Activated CD4-positive, alpha-beta memory T cell treated with anti-CD3 and anti-CD28 coated beads for 36 hours (primary cell): ENCODE data around the gene IL27RA. TPM values are rescaled to one million over a fixed set of nuclear protein-coding genes. Genes with fewer than 3 reads are reported as not detected.

ENCODE experiments used
- CTCF ChIA-PET: fragments of 350-600 bp; sonication (Branson Sonifier 250); formaldehyde crosslinking; loops from one replicate; lab custom pipeline; 2021; ENCODE audit warnings: antibody characterized with exemption, inconsistent platforms; lab: Charles Lee
- POLR2A ChIA-PET: fragments of 350-600 bp; sonication (Branson Sonifier 250); formaldehyde crosslinking; loops from one replicate; lab custom pipeline; 2021; ENCODE audit warnings: antibody characterized with exemption; lab: Charles Lee
- DNase-seq: peaks from one replicate; pipeline ENCODE4 v3.0.0-alpha.2; 2020
- H3K27ac Mint-ChIP-seq: one replicate; pipeline ENCODE4 v1.8.0; 2021; ENCODE audit warnings: mixed read lengths
- H3K27me3 Mint-ChIP-seq: one replicate; pipeline ENCODE4 v1.8.0; 2021; ENCODE audit warnings: mixed read lengths
- H3K36me3 Mint-ChIP-seq: one replicate; pipeline ENCODE4 v1.8.0; 2021; ENCODE audit warnings: mixed read lengths
- H3K4me1 Mint-ChIP-seq: one replicate; pipeline ENCODE4 v1.8.0; 2021; ENCODE audit warnings: low read depth, mixed read lengths
- H3K4me3 Mint-ChIP-seq: one replicate; pipeline ENCODE4 v1.8.0; 2021; ENCODE audit warnings: mild to moderate bottlenecking, mixed read lengths
- H3K9me3 Mint-ChIP-seq: one replicate; pipeline ENCODE4 v1.8.0; 2021; ENCODE audit warnings: mixed read lengths
- intact Hi-C: fragments of 100-400 bp; cut with micrococcal nuclease; formaldehyde crosslinking; loops from one replicate; pipeline ENCODE4 v1.15.1; 2023
- total RNA-seq, 2 experiments: library from RNA; stranded (reverse); gene quantifications; one replicate each; pipeline ENCODE4 v1.2.3, GENCODE V29; 2021

Gene IL27RA
- total RNA-seq, 2 experiments from 2014 or later = 61.9 to 62.0 TPM

- intact Hi-C loops = no loop called here
- CTCF ChIA-PET = interaction anchor here (1.2 to 5.6 kb wide), 6 partner anchors 10 to 181 kb away, joined by 3 to 99 read pairs (median 8); partner anchors contain the start of genes IL27RA and MISP3
- H3K4me3 Mint-ChIP-seq = no peak overlapping the region
- no peak overlapping the region for H3K27ac Mint-ChIP-seq
- H3K4me1 Mint-ChIP-seq = peaks cover 15% of the 10 kb centered on the region
- H3K9me3 Mint-ChIP-seq = no peaks in the 10 kb centered on the region
- H3K27me3 Mint-ChIP-seq = peaks cover 15% of the 10 kb centered on the region
- POLR2A ChIA-PET = interaction anchor here (1.0 kb wide), 1 partner anchor 55 kb away, joined by 3 read pairs; the partner anchor contains the start of gene RFX1
- DNase-seq = no peak
- no peaks in the 10 kb centered on the region for H3K36me3 Mint-ChIP-seq
Observed at GRCh38 chr19:14061081-14061749, 29.7 kb downstream of the IL27RA start.

- Mint-ChIP-seq H3K9me3 (no peaks in the 10 kb centered on the region), H3K4me3 (no peak within 1 kb of the TSS), H3K36me3 (no peaks in the 10 kb centered on the region), H3K27me3 (peaks cover 15% of the 10 kb centered on the region), H3K27ac (no peak within 1 kb of the TSS), H3K4me1 (peaks cover 15% of the 10 kb centered on the region)
- DNase-seq = no peak
- intact Hi-C loops = no loop called here
- CTCF ChIA-PET = interaction anchor here (3.9 kb wide), 1 partner anchor 9 kb away, joined by 83 read pairs; the partner anchor contains the start of gene MISP3
- POLR2A ChIA-PET = no interaction called here
Observed at GRCh38 chr19:14061751-14062557, 30.4 kb downstream of the IL27RA start, which contains the start of gene PALM3. TSS of gene PALM3 (minus strand) at chr19:14062076. CDS start at chr19:14061980, 96 bp downstream.

- no peak overlapping the region for H3K4me3 Mint-ChIP-seq
- peaks cover 15% of the 10 kb centered on the region for H3K27me3 Mint-ChIP-seq
- H3K4me1 Mint-ChIP-seq = peaks cover 15% of the 10 kb centered on the region
- H3K9me3 Mint-ChIP-seq = no peaks in the 10 kb centered on the region
- intact Hi-C loops = no loop called here
- no peaks in the 10 kb centered on the region for H3K36me3 Mint-ChIP-seq
- no peak for DNase-seq
- H3K27ac Mint-ChIP-seq = no peak overlapping the region
- CTCF ChIA-PET = no interaction called here
- POLR2A ChIA-PET = no interaction called here
Observed at GRCh38 chr19:14062558-14062855, 30.9 kb downstream of the IL27RA start.

GRCh38 chr19:14063105-14063504, 31.5 kb downstream of the IL27RA start:
- intact Hi-C loops = no loop called here
- DNase-seq = no peak
- H3K4me1 Mint-ChIP-seq = peaks cover 10% of the 10 kb centered on the region
- H3K27ac Mint-ChIP-seq = no peak overlapping the region
- no peaks in the 10 kb centered on the region for H3K9me3 Mint-ChIP-seq
- H3K4me3 Mint-ChIP-seq = no peak overlapping the region
- H3K36me3 Mint-ChIP-seq = no peaks in the 10 kb centered on the region
- POLR2A ChIA-PET = no interaction called here
- CTCF ChIA-PET = interaction anchor here (0.6 to 1.4 kb wide), 2 partner anchors 15 to 21 kb away, joined by 3 to 4 read pairs; no protein-coding TSS in a partner anchor
- H3K27me3 Mint-ChIP-seq = peaks cover 15% of the 10 kb centered on the region

- Mint-ChIP-seq H3K9me3 (no peaks in the 10 kb centered on the region), H3K4me3 (no peak overlapping the region), H3K27me3 (peaks cover 4% of the 10 kb centered on the region), H3K27ac (no peak overlapping the region), H3K36me3 (no peaks in the 10 kb centered on the region), H3K4me1 (no peaks in the 10 kb centered on the region)
- ChIA-PET CTCF (no interaction called here), POLR2A (no interaction called here)
- no peak for DNase-seq
- intact Hi-C loops = no loop called here
Observed at GRCh38 chr19:14066134-14066533, 34.6 kb downstream of the IL27RA start.

GRCh38 chr19:14070268-14071050, 38.9 kb downstream of the IL27RA start:
- no peaks in the 10 kb centered on the region for H3K27me3 Mint-ChIP-seq
- no peak for DNase-seq
- ChIA-PET CTCF (interaction anchor here (0.6 to 6.9 kb wide), 12 partner anchors 10 to 198 kb away, joined by 3 to 83 read pairs (median 6); partner anchors contain the start of genes IL27RA and PALM3), POLR2A (no interaction called here)
- H3K36me3 Mint-ChIP-seq = no peaks in the 10 kb centered on the region
- no peak overlapping the region for H3K4me3 Mint-ChIP-seq
- H3K4me1 Mint-ChIP-seq = peaks cover 13% of the 10 kb centered on the region
- no peaks in the 10 kb centered on the region for H3K9me3 Mint-ChIP-seq
- intact Hi-C loops = loop anchor here (10.0 kb wide), 1 partner anchor 476 kb away; no protein-coding TSS in a partner anchor
- H3K27ac Mint-ChIP-seq = peak overlapping the region; percentile 2

GRCh38 chr19:14072535-14073260, 41.1 kb downstream of the IL27RA start, which contains the start of gene MISP3:
TSS of gene MISP3 (plus strand) at chr19:14072786. CDS start at chr19:14073310, 524 bp downstream.
- no peaks in the 10 kb centered on the region for H3K9me3 Mint-ChIP-seq
- peak; percentile 58 for DNase-seq
- intact Hi-C loops = loop anchor here (1.0 to 10.0 kb wide), 3 partner anchors 120 to 478 kb away; partner anchors contain the start of gene DCAF15
- peaks cover 13% of the 10 kb centered on the region for H3K4me1 Mint-ChIP-seq
- no peak within 1 kb of the TSS for H3K27ac Mint-ChIP-seq
- no peaks in the 10 kb centered on the region for H3K27me3 Mint-ChIP-seq
- no peaks in the 10 kb centered on the region for H3K36me3 Mint-ChIP-seq
- POLR2A ChIA-PET = interaction anchor here (1.0 to 1.6 kb wide), 2 partner anchors 64 to 192 kb away, joined by 3 read pairs; partner anchors contain the start of gene ASF1B
- CTCF ChIA-PET = interaction anchor here (0.6 to 6.9 kb wide), 36 partner anchors 8 to 325 kb away, joined by 3 to 83 read pairs (median 4); partner anchors contain the start of genes ASF1B, IL27RA and PALM3
- H3K4me3 Mint-ChIP-seq = peak within 1 kb of the TSS; percentile 95

- H3K36me3 Mint-ChIP-seq = no peaks in the 10 kb centered on the region
Observed at GRCh38 chr19:14073261-14073924, 41.8 kb downstream of the IL27RA start.

GRCh38 chr19:14073925-14074838, 42.6 kb downstream of the IL27RA start:
- intact Hi-C loops = loop anchor here (1.0 to 10.0 kb wide), 3 partner anchors 121 to 479 kb away; partner anchors contain the start of gene DCAF15
- POLR2A ChIA-PET = interaction anchor here (1.0 kb wide), 1 partner anchor 193 kb away, joined by 7 read pairs; no protein-coding TSS in a partner anchor
- CTCF ChIA-PET = interaction anchor here (0.7 to 6.9 kb wide), 16 partner anchors 14 to 286 kb away, joined by 3 to 83 read pairs (median 4); partner anchors contain the start of genes ASF1B, BRME1, CC2D1A and IL27RA
- Mint-ChIP-seq H3K36me3 (no peaks in the 10 kb centered on the region), H3K27me3 (no peaks in the 10 kb centered on the region), H3K4me3 (peak overlapping the region; percentile 95), H3K27ac (peak overlapping the region; percentile 84), H3K4me1 (peaks cover 13% of the 10 kb centered on the region), H3K9me3 (no peaks in the 10 kb centered on the region)
- peak; percentile 62 for DNase-seq

More at GRCh38 chr19:14073261-14073924, 41.8 kb downstream of the IL27RA start:
- Mint-ChIP-seq H3K4me3 (peak overlapping the region; percentile 95), H3K4me1 (peaks cover 13% of the 10 kb centered on the region), H3K27me3 (no peaks in the 10 kb centered on the region), H3K27ac (peak overlapping the region; percentile 84), H3K9me3 (no peaks in the 10 kb centered on the region)
- intact Hi-C loops = loop anchor here (1.0 to 10.0 kb wide), 3 partner anchors 121 to 479 kb away; partner anchors contain the start of gene DCAF15
- CTCF ChIA-PET = interaction anchor here (0.7 to 6.9 kb wide), 29 partner anchors 11 to 286 kb away, joined by 3 to 83 read pairs (median 4); partner anchors contain the start of genes ASF1B, BRME1, CC2D1A and IL27RA
- DNase-seq = peak; percentile 80
- POLR2A ChIA-PET = interaction anchor here (1.0 kb wide), 2 partner anchors 63 to 192 kb away, joined by 3 to 7 read pairs; partner anchors contain the start of gene ASF1B
